Effector CD4-positive, alpha-beta T cell (primary cell): ENCODE measurements around the gene FGD5. TPM values are rescaled to one million over a fixed set of nuclear protein-coding genes. Genes with fewer than 3 reads are reported as not detected.

Source experiments
- DNase-seq: peaks from one replicate; pipeline ENCODE4 v3.0.0-alpha.2; 2020
- total RNA-seq: gene quantifications from one replicate; lab custom pipeline; 2026; lab: John Stamatoyannopoulos, UW

Gene FGD5, protein sequence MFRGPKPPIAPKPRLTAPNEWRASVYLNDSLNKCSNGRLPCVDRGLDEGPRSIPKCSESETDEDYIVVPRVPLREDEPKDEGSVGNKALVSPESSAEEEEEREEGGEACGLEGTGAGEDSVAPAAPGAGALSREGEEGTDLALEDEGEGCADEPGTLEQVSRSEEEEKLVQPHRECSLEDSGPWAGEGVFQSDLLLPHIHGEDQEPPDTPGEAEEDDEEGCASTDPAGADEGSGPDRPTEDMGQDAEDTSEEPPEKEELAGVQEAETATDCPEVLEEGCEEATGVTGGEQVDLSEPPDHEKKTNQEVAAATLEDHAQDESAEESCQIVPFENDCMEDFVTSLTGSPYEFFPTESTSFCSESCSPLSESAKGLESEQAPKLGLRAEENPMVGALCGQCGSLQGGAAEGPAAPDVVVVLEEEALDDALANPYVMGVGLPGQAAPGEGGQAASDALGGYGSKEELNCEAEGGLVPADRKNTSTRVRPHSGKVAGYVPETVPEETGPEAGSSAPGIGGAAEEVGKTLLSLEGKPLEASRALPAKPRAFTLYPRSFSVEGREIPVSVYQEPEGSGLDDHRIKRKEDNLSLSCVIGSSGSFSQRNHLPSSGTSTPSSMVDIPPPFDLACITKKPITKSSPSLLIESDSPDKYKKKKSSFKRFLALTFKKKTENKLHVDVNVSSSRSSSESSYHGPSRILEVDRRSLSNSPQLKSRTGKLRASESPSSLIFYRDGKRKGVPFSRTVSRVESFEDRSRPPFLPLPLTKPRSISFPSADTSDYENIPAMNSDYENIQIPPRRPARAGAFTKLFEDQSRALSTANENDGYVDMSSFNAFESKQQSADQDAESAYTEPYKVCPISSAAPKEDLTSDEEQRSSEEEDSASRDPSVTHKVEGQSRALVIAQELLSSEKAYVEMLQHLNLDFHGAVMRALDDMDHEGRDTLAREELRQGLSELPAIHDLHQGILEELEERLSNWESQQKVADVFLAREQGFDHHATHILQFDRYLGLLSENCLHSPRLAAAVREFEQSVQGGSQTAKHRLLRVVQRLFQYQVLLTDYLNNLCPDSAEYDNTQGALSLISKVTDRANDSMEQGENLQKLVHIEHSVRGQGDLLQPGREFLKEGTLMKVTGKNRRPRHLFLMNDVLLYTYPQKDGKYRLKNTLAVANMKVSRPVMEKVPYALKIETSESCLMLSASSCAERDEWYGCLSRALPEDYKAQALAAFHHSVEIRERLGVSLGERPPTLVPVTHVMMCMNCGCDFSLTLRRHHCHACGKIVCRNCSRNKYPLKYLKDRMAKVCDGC (N-terminal part only)
- not detected for total RNA-seq

DNA sequence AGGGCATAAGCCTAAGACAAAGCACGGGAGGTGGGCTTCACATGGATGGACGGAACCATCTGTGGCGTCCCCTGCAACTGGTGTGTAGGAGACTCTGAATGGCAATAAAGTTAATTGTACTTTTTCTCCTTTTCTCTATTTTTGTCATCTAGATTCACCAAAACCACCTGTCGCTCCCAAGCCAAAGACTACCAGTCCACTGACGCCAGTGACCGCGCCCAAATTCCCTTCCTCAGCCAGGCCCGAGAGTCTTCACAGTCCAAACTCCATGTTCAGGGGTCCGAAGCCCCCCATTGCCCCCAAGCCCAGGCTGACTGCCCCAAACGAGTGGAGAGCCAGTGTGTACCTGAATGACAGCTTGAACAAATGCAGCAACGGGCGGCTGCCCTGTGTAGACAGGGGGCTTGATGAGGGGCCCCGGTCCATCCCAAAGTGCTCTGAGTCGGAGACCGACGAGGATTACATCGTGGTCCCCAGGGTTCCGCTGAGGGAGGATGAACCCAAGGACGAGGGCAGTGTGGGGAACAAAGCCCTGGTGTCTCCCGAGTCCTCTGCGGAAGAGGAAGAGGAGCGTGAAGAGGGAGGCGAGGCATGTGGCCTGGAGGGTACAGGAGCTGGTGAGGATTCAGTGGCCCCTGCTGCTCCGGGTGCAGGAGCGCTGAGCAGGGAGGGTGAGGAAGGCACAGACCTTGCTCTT is at the start of gene FGD5:
Gene FGD5, plus strand, starts transcription at position 159 of the 697 bp plus-strand sequence. Its CDS starts 110 bp downstream, at position 269.
- DNase-seq, result no peak

DNA sequence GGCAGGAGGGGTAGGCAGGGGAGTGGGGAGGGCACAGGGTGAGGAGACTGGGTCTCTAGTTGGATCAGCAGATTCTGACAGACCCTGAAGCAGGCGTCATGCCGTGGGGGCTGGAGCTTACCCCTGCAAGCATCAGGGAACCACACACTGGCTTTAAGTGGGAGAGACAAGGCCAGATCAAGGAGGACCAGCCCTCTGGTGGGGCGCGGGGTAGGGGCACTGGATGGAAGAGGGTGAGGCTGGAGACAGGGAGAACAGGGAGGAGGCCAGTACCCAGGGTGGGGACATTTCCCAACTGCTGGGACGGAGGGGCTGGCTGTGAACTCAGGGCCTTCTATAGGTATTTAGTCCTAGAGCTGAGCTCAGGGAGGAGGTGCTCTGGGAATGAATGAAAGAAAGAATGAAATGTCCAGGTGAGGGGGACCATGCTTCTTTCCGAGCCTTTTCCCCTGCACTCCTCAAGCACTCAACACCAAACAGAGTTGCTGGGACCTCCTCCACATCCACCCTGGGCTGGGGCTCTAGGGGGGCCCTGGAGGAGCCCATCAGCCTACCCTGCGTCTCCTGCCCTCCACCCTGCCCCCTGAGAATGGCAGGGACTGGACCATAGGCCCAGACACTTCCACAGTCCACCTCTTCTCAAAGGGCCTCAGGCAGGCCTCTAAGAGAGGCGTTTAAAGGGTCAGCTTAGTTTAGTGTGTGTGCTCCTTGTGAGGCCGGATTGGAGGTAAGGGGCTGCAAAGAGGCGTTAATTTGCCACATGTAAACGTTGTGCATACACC is 49.0 kb upstream of the FGD5 start:
- no peak for DNase-seq

DNA sequence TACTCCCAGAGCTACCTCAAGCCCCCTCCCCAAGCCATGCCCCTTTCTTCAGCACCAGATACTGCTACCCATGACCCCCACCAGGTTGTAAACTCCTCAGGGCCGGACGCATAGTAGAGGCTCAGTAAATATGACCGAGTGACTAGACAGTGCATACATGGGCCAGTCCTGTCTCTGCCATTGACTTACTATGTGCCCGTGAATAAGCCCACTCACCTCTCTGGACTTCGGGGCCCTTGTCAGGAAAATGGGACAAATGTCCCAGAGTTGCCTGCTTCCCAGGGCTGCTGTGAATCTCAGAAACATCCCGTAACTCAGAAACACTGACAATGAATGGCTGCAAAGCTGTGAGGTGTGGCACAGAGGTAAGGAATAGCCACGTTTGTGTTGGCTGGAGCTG is 48.2 kb upstream of the FGD5 start:
- DNase-seq, result no peak

DNA sequence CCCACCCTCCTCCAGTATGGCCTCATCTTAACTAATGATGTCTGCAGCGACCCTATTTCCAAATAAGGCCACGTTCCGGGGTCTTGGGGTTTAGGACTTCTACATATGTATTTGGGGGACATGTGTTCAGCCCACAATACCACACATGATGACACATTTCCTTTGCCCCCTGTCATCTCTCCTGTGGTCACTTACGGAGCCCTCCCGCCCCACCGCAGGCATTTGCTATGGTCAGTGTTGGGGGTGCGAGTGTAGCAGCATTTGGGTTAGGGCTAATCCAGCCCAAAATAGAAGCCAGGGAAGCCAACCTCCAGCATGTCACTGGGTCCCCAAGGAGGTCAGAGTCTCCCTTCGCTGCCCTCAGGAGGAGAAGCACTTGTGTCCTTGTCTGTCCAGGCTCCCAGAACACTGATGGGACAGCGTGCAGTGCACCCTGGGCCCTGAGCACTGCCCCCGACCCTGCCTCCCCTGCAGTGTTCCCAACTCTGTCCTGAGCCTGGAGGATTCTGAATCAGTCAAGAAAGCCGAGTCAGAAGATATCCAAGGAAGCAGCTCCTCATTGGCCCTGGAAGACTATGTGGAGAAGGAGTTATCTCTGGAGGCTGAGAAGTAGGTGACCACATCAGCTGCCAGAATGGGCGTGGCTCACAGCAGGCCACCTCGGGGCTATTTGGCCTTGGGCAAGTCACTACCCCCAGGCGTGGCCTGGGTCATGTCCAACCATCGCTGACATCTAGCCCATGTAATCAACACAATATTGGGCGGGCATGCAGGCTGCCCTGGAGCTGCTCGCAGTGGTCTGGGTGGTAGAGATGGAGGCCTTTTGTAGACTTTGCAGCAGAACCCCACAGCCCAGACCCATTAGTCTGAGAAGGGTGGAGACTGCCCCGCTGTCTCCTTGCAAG is 46.9 kb upstream of the FGD5 start:
- no peak for DNase-seq

DNA sequence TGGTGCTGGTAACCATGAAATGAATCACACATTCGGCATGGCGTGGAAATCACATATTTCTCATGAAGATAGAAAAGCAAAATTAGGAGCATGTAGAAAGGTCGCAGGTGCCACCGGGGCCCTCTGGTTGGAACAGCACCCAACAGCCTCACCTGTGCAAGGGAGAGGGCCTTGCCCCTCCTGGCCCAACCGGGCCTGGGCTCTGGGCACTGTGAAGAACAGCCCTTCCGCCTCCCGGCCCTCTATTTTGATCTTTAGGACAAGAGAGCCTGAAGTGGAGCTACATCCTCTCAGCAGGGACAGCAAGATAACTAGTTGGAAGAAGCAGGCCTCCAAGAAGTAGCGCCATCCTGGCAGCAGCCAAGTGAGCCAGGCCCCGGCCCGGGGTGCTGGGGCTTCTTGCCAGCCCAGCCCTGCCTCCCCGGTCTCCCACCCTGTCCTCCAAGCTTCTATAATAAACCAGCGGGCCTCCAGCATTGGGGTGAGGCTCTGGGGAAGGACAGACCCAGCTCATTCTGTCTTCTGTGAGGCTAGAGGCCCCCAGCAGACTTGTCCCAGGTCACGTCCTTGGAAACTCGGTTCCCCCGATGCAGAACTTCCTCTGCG is 46.1 kb upstream of the FGD5 start:
- DNase-seq, result no peak

DNA sequence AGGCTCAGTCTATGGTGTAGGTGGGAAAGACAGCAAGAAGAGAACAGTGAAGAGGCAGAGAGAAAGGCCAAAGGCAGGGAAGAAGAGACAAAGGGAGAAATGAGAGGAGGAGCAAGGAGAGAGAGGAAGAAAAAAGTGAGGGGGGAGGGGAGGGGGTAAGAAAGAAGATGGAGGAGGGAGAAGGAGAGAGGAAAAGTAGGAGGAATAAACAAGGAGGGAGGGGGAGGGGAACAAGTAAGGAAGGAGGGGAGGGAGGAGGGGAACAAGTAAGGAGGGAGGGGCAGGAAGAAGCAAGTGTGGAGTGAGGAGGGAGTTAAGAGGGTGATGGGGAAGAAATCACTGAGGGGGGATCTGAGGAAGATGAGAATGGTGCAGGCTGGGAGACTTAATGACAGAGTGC is 45.5 kb upstream of the FGD5 start:
- no peak for DNase-seq

DNA sequence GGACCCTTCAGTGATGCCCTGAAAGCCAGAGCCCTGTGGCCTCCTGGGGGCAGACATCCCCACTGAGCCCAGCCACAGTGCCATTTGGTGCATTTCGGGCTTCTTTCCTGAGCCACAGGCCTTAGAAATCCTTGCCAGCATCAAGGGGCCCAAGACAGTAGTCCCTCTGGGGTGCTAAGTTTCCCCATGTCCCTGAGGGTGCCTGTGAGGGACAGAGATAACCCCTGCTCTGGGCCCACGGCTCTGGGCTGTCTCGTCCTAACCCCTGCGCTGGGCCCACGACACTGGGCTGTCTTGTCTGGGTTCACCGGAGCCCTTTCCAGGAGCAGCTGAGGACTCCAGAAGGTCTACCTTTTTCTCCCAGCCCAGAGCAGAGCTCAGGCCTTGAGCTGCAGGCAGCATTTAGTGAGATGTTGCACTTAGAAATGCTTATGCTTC is 45.1 kb upstream of the FGD5 start:
- no peak for DNase-seq

DNA sequence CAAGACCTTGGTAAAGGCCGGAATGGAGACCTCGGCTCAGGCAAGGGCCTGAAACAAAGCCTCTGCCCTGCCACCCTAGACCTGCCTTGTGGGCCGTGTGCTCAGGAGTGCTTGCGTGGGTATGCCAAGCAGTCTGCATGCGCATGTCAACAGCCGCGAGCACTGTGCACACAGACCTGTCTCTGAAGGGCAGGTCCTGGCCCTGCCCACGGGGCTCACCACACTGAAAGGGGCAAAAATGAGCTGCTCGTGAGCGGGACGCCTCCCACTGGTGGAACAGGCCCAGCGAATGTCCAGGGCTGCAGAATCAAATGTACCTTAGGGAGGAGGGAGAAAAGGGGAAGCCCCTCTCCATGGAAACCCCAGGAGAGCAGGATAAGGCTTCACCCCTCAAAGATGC is 44.3 kb upstream of the FGD5 start:
- no peak for DNase-seq

DNA sequence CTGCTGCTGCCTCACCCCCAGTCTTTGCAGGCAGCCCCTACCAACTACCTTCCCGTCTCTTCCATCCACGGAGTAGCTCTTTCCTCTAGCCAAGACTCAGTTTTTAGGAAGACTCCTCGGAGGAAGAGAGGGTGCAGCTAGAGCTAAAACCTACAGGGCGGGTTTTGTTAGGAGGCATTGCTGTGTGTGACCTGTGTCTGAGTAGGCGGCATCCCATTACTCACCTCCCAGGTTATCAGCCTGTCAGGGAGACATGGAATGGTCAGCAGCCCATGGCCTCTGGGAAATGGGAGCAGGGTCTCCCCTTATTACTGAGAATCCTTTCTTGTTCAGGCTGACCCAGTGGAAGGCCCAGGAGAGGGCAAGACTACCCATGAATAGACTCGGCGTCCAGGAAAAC is 43.8 kb upstream of the FGD5 start:
- DNase-seq, result no peak

DNA sequence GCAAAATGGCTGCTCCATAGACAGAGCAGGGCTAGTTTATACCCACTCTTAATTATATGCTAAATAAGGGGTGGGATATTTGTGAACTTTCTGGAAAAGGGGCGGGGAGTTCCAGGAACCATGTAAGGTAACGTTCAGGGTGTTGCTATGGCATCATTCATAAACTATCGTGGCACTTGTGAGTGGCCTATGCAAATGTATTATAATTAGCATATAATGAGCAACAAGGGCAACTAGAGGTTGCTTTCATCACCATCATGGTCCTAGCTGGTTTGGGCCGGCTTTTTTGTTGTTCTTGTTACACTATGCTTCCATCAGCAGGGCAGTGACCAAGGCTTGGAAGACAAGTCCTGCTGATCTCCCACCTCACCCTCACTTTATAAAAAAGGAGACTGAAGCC is 43.2 kb upstream of the FGD5 start:
- DNase-seq, result no peak

DNA sequence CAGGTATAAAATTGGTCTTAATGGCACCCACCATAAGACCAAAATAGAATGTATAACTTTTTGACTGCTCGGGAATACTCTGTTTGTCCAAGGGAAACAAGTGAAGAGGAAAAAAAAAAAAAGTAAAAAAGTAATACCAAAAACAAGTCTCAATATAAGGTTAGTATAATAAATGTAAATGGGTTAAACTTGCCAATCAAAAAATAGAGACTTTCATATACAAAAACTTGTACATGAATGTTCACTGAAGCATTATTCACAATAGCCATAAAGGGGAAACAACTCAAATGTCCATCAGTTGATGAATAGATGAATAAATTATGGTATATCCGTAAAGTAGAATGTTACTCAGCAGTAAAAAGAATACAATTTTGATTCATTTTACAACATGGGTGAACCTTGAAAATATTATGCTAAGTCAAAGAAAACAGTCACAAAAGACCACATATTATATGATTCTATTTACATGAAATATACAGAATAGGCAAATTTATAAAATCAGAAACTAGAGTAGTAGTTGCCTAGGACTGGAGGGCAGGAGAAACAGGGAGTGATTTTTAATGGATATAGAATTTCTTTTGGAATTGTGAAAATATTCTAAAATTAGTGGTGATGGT is 39.6 kb upstream of the FGD5 start:
- no peak for DNase-seq

DNA sequence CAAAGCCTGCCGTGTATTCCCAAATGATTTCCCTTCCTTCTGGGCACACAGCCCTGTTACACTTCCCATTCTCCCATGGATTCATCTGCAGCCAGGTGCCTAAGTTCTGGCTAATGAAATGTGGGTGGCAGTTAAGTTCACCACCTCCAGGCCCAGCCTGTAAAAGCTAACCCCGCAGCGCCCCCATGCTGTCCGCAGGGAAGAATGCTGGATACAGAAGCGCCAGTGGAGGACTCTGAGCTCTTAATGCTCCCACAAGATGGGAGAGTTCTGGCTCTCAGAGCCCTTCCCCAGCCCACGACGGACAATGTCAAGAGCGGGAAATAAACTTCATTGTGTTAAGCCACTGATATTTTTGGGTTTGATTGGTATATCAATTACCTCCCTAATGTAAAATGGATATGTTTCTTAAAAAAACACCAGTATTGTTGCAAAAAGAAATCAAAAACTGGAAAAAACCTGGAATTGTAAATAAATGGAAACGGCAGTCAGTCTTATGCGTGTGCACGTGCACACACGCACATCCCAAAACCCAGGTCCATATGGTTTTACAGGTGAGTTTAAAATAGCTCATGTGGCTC is 37.7 kb upstream of the FGD5 start:
- DNase-seq, result no peak

DNA sequence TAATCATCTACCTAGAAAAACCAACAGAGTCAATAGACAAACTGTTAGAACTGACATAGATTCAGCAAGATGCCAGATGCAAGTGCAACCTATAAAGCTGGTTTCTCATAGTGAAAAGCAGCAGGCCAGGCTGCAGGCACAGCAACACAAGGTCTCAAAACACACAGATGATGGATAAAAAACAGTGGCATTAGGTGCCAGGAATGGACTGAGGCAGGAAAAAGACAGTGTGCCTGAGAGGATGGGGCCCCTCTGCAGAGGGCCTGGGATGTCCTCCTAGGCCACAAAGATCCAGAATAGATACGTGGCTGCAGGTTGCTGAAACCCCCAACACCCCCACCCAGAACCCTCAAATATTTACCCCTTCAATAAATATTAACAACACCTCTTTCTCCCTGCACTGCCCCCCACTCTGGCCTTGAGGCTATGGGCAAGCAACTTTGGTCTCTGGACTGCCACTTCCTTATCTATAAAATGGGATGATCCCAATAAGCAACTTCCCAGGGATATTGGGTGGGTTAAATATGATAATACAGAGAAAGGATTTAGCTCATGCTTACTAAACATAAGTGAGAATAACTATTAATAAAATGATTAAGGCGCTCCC is 35.2 kb upstream of the FGD5 start:
- no peak for DNase-seq

DNA sequence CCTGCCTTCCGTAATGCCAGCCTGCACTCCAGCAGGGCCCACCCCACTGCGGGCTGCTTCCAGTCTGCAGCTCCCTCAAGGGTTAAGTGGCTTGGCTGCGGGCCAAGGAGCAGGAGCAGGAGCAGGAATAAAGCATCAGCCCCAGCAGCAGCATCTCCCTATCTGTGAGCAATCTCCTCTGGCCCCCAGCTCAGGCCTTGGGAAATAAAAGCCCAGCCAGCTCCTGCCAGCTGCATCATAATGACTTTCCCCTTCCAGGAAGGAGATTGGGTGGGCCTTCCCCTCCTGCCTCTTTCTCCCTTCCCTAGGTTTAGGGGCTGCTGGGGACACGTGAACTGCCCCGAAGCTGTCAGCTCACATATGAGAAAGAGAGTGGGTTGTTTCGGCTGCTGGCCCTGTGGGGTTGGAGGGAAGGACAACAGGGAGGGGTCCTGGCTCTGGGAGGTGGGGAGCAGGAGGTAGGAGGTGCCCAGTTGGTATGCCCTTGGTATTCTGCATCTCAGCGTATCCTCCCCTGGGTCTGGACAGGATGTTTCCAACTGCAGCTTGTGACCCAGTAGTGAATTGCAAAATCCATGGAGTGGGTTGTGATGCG is 34.6 kb upstream of the FGD5 start:
- DNase-seq, result no peak

DNA sequence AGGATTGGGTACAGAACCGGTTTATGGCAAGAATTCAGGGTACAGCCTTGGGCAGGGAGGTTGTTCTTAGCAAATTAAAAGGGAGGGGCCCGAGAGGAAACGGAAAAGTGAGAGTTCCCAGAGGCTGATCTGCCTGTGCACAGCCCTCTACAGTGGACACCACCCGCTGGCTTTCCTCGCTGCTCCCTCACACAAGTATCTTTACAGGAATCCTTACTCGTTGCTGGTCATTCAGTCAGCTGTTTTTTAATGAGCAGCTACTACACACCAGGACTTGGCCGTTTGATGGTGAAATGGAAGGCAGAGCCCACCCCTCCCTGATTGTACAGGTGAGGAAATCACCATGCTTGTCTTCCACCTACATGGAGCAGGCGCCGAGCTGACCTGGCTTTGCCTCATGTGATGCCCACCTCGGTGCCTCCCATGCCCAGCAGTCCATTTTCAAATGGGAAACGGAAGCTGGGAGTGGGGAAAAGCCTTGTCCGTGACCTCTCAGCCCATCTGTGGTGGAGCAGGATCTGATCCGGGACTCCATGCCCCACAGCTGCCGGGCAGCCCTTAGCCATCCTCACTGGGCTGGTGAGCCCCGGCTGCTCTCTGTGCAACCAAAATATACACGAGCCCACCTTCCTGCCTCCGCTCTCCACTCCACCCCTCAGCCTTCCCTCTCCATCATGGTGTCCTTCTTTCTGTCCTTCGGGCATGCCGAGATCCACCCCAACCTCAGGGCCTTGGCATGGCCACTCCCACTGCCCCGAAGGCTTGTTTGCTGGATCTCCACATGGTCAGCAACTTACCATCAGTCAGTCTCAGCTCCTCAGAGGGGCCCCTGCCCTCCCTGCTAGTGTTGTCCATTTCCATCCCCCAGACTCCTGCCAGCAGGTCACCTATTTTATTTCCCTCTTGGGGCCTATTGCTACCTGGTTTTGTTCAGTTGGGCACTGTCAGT is 33.3 kb upstream of the FGD5 start:
- DNase-seq, result no peak

DNA sequence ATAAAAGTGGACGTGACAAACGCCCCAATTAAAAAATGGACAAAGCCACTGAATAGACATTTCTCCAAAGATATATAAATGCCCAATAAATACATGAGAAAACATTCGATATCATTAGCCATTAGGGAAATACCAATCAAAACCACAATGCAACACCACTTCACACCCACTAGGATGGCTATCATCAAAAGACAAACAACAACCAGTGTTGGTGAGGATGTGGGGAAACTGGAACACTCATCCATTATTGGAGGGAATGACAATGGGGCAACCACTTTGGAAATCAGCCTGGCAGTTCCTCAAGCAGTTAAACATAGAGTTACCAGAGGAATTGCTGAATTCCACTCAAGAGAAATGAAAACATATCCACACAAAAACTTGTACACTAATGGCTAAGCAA is 32.4 kb upstream of the FGD5 start:
- DNase-seq, result no peak

DNA sequence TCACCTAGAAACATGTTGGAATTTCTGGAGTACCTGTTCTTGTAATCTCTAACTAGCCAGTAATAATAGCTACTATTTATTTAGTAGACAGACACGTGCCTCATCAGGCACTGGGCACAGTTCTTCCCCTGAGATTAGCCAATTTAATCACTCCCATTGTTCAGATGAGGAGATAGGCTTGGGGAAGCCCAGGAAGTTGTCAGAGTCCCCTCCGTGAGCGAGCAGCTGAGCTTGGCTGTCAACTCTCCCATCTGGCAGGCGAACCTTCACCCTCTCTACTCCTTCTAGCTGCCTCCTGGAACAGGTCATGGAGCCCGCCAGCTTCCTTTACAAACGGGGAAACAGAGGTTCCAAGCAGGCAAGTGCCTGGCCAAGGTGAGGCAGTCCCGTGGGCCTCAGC is 31.1 kb upstream of the FGD5 start:
- DNase-seq, result no peak
